CD4-positive, alpha-beta T cell treated with Interferon alpha-2 for 1 hour (primary cell): ENCODE measurements around the gene SEPTIN8.

Experiments used
- DNase-seq, 2 donors: peaks; one replicate each; pipeline ENCODE4 v3.0.0-alpha.2; 2020 to 2022

Gene SEPTIN8

DNA sequence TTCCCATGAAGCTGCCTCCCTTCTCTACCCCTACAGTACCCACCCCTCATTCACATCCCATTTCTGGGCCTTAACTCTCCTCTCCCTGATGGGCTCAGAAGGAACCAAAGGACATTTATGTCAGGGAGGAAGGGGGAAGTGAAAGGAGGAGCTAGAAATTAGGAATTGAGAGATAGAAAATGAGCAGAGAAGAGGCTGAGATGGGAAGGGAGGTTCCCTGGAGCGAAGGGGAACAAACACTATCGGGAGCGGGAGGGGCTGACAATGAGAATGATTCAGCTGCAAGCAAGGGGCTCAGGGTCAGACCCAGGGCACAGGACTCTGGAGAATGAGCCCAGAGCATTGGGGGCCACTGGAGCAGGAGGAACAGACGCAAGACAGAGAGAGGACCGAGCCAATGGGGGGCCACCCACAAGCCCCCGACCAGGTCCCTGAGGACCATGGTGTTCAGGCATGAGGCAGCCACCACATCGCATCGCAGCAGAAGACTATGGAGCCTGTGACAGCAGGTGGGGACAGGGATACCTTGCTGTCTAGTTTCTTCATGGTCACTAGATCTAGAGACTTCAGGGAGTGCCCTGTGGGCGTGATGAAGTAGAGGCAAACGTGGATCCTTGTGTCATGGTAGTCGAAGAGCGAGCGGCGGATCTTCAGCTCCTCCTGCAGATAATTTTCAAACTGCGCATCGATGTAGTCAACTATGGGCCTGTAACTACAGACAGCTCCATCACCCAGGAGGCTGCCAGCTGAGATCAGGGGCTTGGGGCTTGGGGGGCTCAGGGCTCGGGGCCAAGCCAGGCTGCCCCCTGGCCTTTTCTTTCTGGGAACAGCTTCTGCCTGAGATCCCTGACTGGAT lies 13.6 kb downstream of the SEPTIN8 start:
- DNase-seq, result no peak

DNA sequence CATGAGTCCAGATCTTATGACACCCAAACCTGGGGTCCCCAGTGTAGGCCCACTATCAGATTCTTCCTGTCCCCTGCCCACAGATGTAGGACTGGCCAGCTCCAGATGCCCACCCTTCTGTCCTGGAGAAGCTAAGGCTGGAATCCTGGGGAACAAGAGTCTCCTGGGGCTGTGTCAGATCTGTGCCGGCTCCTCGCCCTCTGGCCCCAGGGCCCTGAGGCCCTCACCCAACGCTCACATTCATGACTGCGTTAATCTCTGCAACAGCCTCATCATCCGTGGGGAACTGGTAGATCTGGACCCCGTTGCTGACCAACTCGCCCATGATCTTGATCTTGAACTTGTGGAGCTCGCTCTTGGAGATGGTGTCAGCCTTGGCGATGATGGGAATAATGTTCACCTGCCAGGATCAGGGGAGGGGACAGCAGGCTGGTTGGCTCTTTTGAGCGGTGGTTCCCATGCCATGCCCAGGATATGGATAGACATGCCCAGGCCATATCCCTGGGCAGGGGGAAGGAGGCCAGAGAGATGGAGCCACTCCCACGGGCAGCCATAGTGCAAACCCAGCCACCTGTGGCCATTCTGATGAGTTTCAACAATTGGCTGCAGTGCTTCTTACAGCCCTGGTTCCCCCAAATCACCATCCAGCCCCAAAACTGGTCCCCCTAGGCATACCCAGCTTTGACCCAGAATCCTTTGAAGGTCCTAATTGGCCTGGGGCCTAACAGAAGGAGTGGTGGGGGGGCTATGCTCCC lies 14.6 kb downstream of the SEPTIN8 start:
- DNase-seq, result no peak

DNA sequence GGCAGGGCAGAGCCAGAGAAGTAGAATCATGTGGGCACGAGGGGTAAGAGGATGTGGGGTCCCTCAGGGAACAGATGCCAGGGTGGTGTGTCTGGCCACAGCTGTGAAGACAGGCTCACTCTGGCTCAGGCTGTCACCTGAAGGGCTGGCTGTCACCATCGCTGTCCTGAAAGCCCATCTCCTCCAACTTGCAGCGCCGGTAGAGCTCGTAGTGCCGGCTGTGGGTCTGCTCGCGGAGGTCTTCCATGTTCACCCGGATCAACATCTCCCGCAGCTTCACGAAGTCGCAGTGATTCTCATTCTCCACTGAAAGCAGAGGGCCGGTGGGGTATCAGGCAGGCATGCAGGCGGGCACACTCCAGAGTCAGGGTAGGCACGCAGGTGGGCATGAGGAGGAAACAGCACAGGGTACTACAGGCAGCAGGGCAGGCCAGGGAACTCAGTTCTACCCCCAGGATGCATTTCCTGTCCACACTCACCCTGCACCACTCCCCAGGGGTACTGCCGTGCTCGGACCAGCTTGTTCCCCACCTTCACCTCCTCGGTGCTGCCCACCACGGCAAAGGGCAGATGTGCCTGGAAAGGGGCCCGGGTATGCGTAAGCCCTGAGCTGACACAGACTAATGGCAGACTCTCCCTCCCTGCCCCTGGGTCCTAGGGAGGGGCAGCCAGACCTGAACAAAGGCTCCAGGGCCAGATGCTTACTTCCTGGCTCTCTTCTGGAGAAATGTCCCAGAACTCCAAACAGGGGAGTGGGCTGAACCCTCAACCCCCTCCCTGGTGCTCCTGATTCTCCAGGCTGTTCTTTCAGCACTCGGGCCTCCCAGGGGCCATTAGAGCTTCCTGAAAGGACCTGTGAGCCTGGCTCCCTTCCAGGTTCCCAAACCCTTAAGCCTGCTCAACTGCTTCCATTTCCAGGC lies 15.5 kb downstream of the SEPTIN8 start:
- no peak for DNase-seq

GRCh38 chr5:132760601-132761317 lies 16.3 kb downstream of the SEPTIN8 start:
- no peak for DNase-seq

DNA sequence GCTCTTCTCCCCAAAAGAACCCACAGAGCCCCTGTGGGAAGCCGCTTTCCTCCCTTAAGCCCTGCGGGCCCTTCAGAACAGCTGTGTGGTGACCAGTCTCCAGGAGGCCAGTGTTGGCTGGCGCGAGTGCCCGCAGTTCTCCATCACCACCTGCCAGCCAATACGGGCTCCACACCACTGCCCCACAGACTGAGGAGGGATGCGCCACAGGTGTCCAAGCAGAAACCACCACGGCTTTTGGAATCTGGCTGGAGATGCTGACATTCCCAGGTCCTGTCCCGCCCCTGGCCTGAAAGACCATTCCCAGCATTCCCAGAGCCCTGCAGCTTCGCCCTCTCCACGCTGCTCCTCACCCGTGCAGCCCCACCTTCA lies 17.0 kb downstream of the SEPTIN8 start:
- DNase-seq, result no peak

- DNase-seq, result no peak
Observed at GRCh38 chr5:132759114-132760048, 17.7 kb downstream of the SEPTIN8 start.

GRCh38 chr5:132758451-132758850 lies 18.6 kb downstream of the SEPTIN8 start:
- DNase-seq, result no peak

DNA sequence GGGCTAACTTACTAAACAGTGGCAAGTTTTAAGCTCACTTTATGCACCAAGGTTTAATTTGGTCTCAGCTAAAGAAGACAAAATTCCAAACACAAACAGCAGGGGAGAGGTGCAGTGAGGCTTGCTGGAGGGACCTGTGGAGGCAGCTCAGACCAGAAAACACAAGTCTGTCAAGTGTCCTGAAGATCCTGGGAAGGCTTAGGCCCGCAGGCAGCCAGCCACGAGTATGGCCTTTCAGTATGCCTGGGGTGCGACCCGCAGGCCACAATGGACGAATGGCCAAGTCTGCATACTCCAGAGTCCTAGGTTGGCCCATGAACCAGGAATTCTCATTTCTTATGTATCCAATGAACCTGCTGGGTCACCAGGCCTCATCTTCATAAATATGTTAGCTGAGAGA lies 20.5 kb downstream of the SEPTIN8 start:
- no peak for DNase-seq

DNA sequence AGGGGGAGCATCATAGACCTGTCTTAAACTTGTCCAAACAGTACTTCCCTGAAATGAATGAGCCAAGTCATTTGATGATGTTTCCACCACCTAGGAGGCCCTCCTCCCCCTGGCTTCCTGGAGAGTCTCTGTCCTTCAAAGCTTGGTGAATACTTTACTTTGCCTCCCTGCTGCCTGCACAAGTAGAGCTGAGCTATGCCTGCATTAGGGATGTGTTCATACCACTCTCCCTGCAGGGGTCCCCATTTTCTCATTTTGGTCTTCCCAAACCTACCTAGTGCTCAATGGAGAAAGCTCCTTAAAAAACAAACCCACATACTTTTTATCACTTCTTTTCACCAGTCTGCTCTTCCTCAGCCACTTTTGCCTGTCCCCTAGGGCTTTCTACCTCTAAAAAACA lies 22.1 kb downstream of the SEPTIN8 start:
- no peak for DNase-seq

GRCh38 chr5:132754111-132754510 lies 22.9 kb downstream of the SEPTIN8 start:
- no peak for DNase-seq

DNA sequence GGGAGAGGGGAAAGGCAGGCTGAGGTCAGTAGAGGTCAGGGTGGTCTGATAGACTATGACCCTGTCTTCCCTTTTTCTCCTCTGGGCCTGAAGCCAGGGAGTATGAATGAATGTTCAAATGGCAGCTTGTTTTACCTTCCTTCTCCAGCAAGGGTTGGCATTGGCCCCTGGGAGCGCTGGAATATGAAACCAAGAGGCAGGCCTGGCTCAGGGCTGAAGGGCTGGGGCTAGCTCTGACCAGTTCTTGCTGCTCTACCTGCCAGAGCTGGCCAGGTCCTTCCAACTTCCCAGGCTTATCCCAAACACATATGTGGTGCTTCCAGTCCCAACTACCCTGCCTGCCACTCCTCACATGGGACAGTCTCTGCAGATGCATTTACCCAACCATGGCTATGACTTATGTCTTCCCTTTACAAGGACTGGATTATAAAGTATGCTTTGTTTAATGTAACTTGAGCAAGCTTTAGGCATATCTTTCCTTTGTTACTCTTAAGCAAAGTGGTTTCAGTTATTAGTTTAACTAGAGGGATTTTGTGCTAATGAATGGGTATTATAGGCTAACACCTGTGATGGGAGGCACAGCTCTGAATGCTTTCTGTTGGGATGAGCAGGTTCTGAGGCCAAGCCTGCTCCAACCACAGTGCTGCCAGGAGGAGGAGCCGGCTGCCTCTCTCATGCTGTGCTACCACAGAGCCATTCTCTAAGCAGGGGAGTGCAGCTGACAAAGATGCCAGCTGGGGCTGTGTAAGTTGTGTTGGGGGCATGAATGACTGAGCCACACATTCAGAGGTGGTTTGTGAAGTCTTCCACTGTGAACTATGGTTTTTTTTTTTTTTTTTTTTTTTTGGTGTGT lies 23.7 kb downstream of the SEPTIN8 start:
- DNase-seq, result no peak

GRCh38 chr5:132752581-132753125 lies 24.4 kb downstream of the SEPTIN8 start:
- no peak for DNase-seq

GRCh38 chr5:132751971-132752580 lies 25.0 kb downstream of the SEPTIN8 start:
- DNase-seq, result no peak

DNA sequence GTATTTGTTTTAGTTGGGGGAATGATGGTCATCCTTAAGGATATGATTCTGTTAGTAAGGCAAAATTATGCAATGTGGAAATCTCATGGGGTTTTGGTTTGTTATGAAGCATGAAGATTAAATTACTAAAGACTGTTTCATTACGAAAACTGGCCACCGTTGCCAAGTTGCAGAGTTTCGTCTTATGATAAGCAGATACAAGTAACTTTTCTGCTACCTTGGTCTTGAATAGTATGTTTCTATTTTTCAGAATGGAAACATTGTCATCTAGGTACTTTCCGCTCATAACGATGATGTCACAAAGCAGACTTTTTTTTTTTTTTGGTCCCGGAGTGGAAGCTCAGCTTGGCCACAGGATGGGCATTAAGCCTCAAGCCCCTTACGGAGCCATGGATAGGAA lies 25.6 kb downstream of the SEPTIN8 start:
- peak in 1 of 2 donors; percentile 37 for DNase-seq

DNA sequence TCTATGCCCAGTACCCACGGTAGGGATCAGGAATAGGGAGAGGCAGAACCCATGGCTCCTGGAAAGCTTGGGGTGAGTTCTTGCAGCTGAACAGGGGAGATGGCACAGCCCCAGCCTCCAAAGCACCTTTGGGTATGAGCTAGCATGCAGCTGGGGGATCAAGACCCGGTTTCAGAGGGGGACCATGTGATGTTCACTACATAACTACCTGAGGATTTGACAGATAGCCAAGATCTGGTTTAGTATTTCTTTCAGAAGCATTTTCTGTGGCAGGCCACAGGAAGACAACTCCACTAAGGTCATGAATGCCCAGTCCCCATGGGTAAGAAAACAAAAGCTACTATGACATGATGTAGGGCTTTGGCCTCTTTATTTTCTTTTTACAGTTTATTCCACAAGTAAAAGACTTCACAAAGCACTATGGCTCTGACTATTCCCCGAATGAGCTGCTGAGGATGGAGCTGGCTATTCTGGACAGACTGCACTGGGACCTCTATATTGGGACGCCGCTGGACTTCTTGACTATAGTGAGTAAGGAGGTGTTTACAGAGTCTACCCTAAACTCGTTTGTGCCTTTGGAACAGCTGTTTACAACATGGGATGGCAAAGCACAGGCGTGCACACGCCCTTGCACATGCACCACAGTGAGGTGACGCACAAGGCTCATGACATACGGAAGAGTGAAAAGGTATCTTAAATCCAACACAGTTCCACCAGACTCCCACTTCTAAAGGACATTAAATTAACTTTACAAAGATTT lies 26.4 kb downstream of the SEPTIN8 start:
- no peak for DNase-seq

GRCh38 chr5:132749506-132749905 lies 27.5 kb downstream of the SEPTIN8 start:
- DNase-seq, result no peak

DNA sequence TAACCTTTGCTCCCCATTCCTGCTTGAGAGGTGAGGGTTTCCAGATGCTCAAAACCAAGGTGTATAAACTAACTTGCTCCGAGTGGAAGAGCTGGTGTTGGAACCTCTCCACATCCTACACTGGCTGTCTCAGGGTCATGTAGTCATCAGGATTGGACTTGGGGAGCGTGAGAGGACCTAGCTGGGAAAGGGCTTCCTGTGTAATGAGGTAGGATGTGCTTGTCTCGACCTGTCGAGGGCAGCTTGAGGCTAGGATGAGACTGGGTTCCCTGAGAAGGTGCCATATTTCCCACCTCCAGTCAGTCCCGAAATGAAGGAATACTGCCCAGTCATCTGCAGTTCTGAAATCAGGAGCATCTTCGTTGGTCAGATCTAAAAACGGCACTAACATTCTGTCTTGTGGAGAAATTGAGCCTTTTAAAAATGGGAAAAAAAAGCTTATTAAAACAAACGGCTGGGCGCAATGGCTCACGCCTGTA lies 28.5 kb downstream of the SEPTIN8 start:
- DNase-seq, result no peak

DNA sequence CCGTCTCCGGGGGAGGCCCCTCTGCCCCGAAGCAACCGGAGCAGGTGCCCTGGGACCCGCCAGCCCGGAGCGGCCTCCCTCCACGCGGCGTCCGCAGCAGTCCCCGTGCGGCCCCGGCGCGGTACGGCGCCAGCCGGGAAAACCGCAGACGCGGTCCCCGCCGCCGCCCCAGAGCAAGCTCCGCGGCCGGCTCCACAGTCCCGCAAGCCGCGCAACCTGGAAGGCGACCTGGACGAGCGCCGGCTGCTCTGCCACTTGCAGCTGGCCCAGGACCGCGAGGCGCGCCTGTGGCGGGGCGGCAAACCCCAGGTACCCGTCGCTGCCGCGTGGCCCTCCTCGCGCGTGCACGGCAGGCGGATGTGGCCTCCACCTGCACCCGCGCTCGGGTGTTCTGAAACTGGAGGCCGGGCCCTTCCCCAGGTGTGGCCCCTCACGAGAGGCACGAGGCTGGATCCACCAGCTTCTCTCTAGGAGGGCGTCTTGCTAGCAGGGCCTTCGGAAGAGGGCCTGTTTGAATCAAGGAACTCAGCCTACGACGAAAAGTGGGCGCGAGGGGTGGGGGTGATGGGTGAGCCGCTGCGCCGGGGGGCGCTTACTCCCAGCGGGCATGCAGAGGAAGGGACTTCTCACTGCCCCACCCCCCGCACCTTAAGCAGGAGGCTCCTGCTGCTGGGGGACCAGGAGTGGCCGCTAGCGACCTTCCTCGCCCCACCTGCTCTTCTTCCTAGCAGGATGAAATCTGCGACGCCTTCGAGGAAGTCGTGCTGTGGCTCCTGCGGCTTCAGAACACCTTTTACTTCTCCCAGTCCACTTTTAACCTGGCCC lies 29.2 kb downstream of the SEPTIN8 start:
- peak; percentile 28 to 62 for DNase-seq
